ENCODE data around the gene FAM240A. TPM values are rescaled to one million over a fixed set of nuclear protein-coding genes. Genes with fewer than 3 reads are reported as not detected.

The FAM240A gene
- total and polyA plus RNA-seq, 2 donors (not counting 3 experiments of a cell fraction or from before 2014, with no cell fraction given): not detected

DNA sequence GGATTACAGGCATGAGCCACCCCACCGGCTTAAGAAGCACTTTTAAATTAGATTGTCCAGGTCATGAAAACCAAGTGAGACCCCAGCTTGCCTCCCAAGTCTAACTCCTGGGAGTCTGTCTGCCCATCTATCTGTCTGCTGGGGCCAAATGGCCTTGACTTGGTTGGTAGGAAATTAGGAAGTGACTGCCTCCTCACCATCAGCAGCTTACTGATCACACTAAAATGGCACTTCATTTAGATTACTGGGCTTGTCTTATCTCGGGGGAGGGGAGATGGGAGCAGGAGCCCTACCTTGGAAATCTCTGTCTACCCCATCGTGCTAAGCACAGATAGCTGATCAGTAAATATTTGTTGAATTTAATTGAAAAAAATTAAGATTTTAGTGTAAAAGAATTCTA lies 40.6 kb upstream of the FAM240A start:
- no TSS peak for BruUV-seq (replicated peaks)
- POLR2A ChIA-PET: no interaction called here
- DNase-seq (ENCODE audit: low read depth, low spot score) (no peak), FAIRE-seq (no peak)
- H3K79me2 ChIP-seq (ENCODE audit: control insufficient read depth, insufficient read depth, low read length): no peaks in the 10 kb centered on the region
- no peaks in the 10 kb centered on the region for H3K4me1 ChIP-seq (ENCODE audit: control insufficient read depth, extremely low read depth, insufficient read depth, low read length)
- no peaks in the 10 kb centered on the region for H3K27me3 ChIP-seq (ENCODE audit: control insufficient read depth in 2 of 2, insufficient read depth in 2 of 2, low read length in 2 of 2)
- no peaks in the 10 kb centered on the region for H3K36me3 ChIP-seq (ENCODE audit: control insufficient read depth in 2 of 2, extremely low read depth in 1 of 2, insufficient read depth in 2 of 2, low read length in 2 of 2)
- CTCF ChIA-PET: interaction anchor here (1.3 to 1.6 kb wide), 2 partner anchors 14 to 83 kb away, joined by 3 to 8 read pairs; no protein-coding TSS in a partner anchor
- H3K27ac ChIP-seq (ENCODE audit: insufficient read depth, low read depth, low read length): no peak overlapping the region
- TF ChIP-seq CTCF (IDR thresholded peaks at IDR 0.05; ENCODE audit: extremely low read depth in 1 of 2, insufficient read depth in 1 of 2, low read depth in 1 of 2, low read length in 2 of 2) (no peak), POLR2AphosphoS5 (IDR thresholded peaks at IDR 0.05; ENCODE audit: insufficient read depth, low read depth, low read length) (no peak), GATA2 (IDR thresholded peaks at IDR 0.05; ENCODE audit: insufficient read depth, insufficient read length, low read depth, low read length) (no peak), FOS (IDR thresholded peaks at IDR 0.05; ENCODE audit: borderline replicate concordance, insufficient read depth, low read length) (no peak), MYC (IDR thresholded peaks at IDR 0.05; ENCODE audit: low read depth, low read length) (no peak), POLR2A (IDR thresholded peaks at IDR 0.05; ENCODE audit: low read depth, low read length) (no peak), EZH2 (IDR thresholded peaks at IDR 0.05; ENCODE audit: borderline replicate concordance, low read depth, low read length, severe bottlenecking) (no peak), JUN (IDR thresholded peaks at IDR 0.05; ENCODE audit: borderline replicate concordance, insufficient read depth, insufficient read length, low read depth) (no peak)
- TF ChIP-seq, protein P1, sequence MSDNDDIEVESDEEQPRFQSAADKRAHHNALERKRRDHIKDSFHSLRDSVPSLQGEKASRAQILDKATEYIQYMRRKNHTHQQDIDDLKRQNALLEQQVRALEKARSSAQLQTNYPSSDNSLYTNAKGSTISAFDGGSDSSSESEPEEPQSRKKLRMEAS (IDR thresholded peaks at IDR 0.05; ENCODE audit: insufficient read depth, insufficient read length): no peak
- intact Hi-C loops (cut with micrococcal nuclease) (no loop called here), dilution Hi-C loops (cut with MboI; ENCODE audit: extremely low pct_ligation_motif_present, low sequenced_read_pairs) (no loop called here)
- H3K9me1 ChIP-seq (replicated peaks; ENCODE audit: control insufficient read depth, extremely low read depth, insufficient read depth, low read length): no peaks in the 10 kb centered on the region
- H3K4me3 ChIP-seq (replicated peaks in 1 of 3; ENCODE audit: insufficient read depth in 1 of 3, low read depth in 1 of 3, low read length in 3 of 3): no peak overlapping the region
- H2AFZ ChIP-seq (ENCODE audit: low read depth, low read length): no peak overlapping the region
- no peaks in the 10 kb centered on the region for H4K20me1 ChIP-seq (replicated peaks; ENCODE audit: control insufficient read depth, extremely low read depth, insufficient read depth, low read length)
- H3K9ac ChIP-seq (replicated peaks; ENCODE audit: extremely low read depth, insufficient read depth, low read length): no peak overlapping the region
- no peak overlapping the region for H3K4me2 ChIP-seq (ENCODE audit: insufficient read depth, low read length)
- no peaks in the 10 kb centered on the region for H3K9me3 ChIP-seq (replicated peaks; ENCODE audit: control insufficient read depth, insufficient read depth, low read length)

All from endothelial cell of umbilical vein (primary cell).